Stimulated activated CD4-positive, alpha-beta T cell treated with anti-CD3 and anti-CD28 coated beads, TNF-alpha, amount 100 ng/mL, for 1 hour (primary cell): ENCODE measurements around the gene PMS2.
"Not testable (repeated sequence)": the region's sequence is repeated elsewhere in the genome, so short reads cannot be mapped to it uniquely, and the experiment has no call there.

ENCODE experiments used
- DNase-seq, 3 donors: peaks; one replicate each; pipeline ENCODE4 v3.0.0-alpha.2; 2020; ENCODE audit warnings: low read depth in 3 of 3, low spot score in 1 of 3

PMS2 gene

DNA sequence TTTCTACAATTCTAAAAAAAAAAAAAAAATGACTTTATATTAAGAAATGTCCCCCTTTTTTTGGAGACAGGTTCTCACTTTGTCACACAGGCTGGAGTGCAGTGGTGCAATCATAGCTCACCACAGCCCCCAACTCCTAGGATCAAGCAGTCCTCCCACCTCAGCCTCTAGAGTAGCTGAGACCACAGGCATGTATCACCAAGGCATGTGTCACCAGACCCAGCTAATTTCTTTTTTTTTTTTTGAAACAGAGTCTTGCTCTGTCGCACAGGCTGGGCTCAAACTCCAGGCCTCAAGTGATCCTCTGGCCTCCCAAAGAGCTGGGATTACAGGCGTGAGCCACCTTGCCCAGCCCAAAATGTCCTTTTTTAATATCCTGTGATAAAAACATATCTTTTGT, 84.7 kb downstream of the PMS2 start:
- DNase-seq: not testable (repeated sequence)
